ENCODE data around the gene GNB1. TPM values are rescaled to one million over a fixed set of nuclear protein-coding genes. Genes with fewer than 3 reads are reported as not detected.

GNB1 gene
- total RNA-seq, 1 experiment from 2014 or later, result 400 TPM

DNA sequence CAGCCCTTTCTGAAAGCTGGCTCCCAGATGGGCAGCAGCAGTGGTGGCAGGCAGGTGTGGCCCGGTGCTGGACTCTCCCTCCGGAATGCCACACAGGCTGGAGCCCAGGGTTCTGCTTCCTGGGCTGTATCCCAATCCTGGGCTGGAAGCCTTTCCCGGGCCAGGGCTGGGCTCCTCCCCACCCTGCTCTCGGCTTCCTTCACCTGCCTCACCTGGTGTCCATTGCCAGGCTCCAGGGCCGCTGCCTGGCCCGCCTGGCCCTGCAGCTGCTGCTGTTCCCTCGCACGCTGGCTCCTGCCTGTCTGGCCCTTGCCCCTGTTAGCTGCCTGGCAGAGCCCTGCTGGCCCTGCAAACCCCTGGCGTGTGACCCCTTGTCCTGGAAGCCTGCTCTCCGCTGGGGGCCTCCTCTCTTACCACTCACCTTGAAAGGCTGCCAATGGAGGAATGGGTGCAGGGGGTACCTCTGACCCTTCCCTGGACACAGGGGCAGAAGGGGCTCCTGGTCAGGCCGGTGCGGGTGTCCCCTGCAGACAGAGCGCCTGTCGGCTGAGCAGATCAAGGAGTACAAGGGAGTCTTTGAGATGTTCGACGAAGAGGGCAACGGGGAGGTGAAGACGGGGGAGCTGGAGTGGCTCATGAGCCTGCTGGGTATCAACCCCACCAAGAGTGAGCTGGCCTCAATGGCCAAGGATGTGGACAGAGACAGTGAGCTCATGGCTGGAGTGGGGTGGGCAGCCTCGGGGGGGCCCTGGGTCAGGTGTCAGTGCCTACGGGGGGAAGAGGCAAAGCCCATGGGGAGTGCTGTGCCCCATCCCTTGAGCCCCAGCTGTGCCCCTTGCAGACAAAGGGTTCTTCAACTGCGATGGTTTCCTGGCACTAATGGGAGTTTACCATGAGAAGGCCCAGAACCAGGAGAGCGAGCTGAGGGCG lies 25.3 kb upstream of the GNB1 start:
- H2BK12ac ChIP-seq (ENCODE audit: insufficient read length, low read depth, low read length), result no peak overlapping the region
- TF ChIP-seq, protein P1, sequence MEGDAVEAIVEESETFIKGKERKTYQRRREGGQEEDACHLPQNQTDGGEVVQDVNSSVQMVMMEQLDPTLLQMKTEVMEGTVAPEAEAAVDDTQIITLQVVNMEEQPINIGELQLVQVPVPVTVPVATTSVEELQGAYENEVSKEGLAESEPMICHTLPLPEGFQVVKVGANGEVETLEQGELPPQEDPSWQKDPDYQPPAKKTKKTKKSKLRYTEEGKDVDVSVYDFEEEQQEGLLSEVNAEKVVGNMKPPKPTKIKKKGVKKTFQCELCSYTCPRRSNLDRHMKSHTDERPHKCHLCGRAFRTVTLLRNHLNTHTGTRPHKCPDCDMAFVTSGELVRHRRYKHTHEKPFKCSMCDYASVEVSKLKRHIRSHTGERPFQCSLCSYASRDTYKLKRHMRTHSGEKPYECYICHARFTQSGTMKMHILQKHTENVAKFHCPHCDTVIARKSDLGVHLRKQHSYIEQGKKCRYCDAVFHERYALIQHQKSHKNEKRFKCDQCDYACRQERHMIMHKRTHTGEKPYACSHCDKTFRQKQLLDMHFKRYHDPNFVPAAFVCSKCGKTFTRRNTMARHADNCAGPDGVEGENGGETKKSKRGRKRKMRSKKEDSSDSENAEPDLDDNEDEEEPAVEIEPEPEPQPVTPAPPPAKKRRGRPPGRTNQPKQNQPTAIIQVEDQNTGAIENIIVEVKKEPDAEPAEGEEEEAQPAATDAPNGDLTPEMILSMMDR (conservative IDR thresholded peaks at IDR 0.05), result no peak
- H3K9me3 Mint-ChIP-seq, result no peaks in the 10 kb centered on the region
- no peak overlapping the region for H3K56ac ChIP-seq (ENCODE audit: insufficient read length, low read depth, low read length)
- no peak overlapping the region for H2AK5ac ChIP-seq (ENCODE audit: insufficient read length, low read length)
- no peak overlapping the region for H4K8ac ChIP-seq (replicated peaks; ENCODE audit: insufficient read length, low read depth, low read length)
- no peak overlapping the region for H3K4ac ChIP-seq (ENCODE audit: low read depth, low read length)
- no peaks in the 10 kb centered on the region for H3K79me2 ChIP-seq (ENCODE audit: insufficient read depth, low read length)
- H3K23ac ChIP-seq (ENCODE audit: insufficient read length, low read depth, low read length), result no peak overlapping the region
- H3K27ac Mint-ChIP-seq, result peak overlapping the region in 1 of 3 experiments; percentile 27; a peak in 1 of 7 replicates
- H3K9ac ChIP-seq (ENCODE audit: extremely low read depth, insufficient read length, low read length), result no peak overlapping the region
- no peaks in the 10 kb centered on the region for H3K79me1 ChIP-seq (ENCODE audit: insufficient read depth, low read depth, low read length, poor library complexity, severe bottlenecking)
- no peak overlapping the region for H2BK120ac ChIP-seq (ENCODE audit: low read depth, low read length, poor library complexity, severe bottlenecking)
- H4K5ac ChIP-seq (ENCODE audit: insufficient read length, low read depth, low read length), result no peak overlapping the region
- no peak overlapping the region for H2BK20ac ChIP-seq (ENCODE audit: low read depth, low read length, poor library complexity, severe bottlenecking)
- no CpG with 5 or more reads among the region's 23 CpGs for WGBS (ENCODE audit: extremely low coverage, insufficient read length, low lambda C conversion rate)
- no peak overlapping the region for H2AFZ ChIP-seq (ENCODE audit: low read length)
- H2BK5ac ChIP-seq (ENCODE audit: insufficient read length, low read length), result no peak overlapping the region
- no peak overlapping the region for H3T11ph ChIP-seq (ENCODE audit: low read length)
- no peak overlapping the region for H4K91ac ChIP-seq (ENCODE audit: insufficient read length, low read depth, low read length)
- H3K27ac ChIP-seq (ENCODE audit: insufficient read length, low read depth, low read length), result no peak overlapping the region
- no peaks in the 10 kb centered on the region for H4K20me1 ChIP-seq (ENCODE audit: control insufficient read depth, insufficient read depth, insufficient read length)
- no peak overlapping the region for H2BK15ac ChIP-seq (ENCODE audit: low read depth, low read length)
- H3K14ac ChIP-seq (ENCODE audit: insufficient read depth, low read length), result no peak overlapping the region
- no peaks in the 10 kb centered on the region for H3K27me3 ChIP-seq (ENCODE audit: insufficient read depth, low read length)
- H3K27me3 Mint-ChIP-seq (ENCODE audit: low read depth), result no peaks in the 10 kb centered on the region; the same call in none of the 2 replicates
- H3K4me1 Mint-ChIP-seq, result peaks cover 5 to 28% of the 10 kb centered on the region in 2 experiments
- no peaks in the 10 kb centered on the region for H3K23me2 ChIP-seq (ENCODE audit: insufficient read length, low read depth, low read length, poor library complexity, severe bottlenecking)
- peak overlapping the region in 1 of 2 experiments; percentile 51; a peak in 1 of 5 replicates for H3K4me3 Mint-ChIP-seq
- no peaks in the 10 kb centered on the region for H3K4me1 ChIP-seq (ENCODE audit: insufficient read depth, low read length)
- peak; percentile 34 for DNase-seq
- H3K4me2 ChIP-seq (ENCODE audit: insufficient read depth, insufficient read length, low read length), result no peak overlapping the region
- H3K18ac ChIP-seq (ENCODE audit: insufficient read length, low read depth, low read length), result no peak overlapping the region
- no peaks in the 10 kb centered on the region for H3K9me3 ChIP-seq (ENCODE audit: control insufficient read depth, low read depth, low read length)
- H3K36me3 Mint-ChIP-seq (ENCODE audit: insufficient read depth in 1 of 3, low read depth in 3 of 3), result no peaks in the 10 kb centered on the region; a peak in 1 of 7 replicates

Measured in H9 (cell line).